UCSD-AML1 (cell line): ENCODE results near the gene SPOCK1.
"Not testable (repeated sequence)": the region's sequence is repeated elsewhere in the genome, so short reads cannot be mapped to it uniquely, and the experiment has no call there.

ENCODE experiments used
- DNase-seq: peaks from one replicate; lab custom pipeline; 2025; ENCODE audit not compliant: unreplicated experiment; lab: John Stamatoyannopoulos, UW

Gene SPOCK1

GRCh38 chr5:137268646-137269045 lies 230.5 kb downstream of the SPOCK1 start:
- no peak for DNase-seq

GRCh38 chr5:137266186-137266585 lies 232.9 kb downstream of the SPOCK1 start:
- DNase-seq = no peak

- no peak for DNase-seq
Measured at GRCh38 chr5:137265457-137265856, 233.7 kb downstream of the SPOCK1 start.

GRCh38 chr5:137264573-137264972 lies 234.6 kb downstream of the SPOCK1 start:
- DNase-seq = no peak

- no peak for DNase-seq
Measured at GRCh38 chr5:137264041-137264440, 235.1 kb downstream of the SPOCK1 start.

GRCh38 chr5:137263371-137264005 lies 235.6 kb downstream of the SPOCK1 start:
- no peak for DNase-seq

GRCh38 chr5:137262818-137263217 lies 236.3 kb downstream of the SPOCK1 start:
- DNase-seq = no peak

GRCh38 chr5:137260820-137261695 lies 238.1 kb downstream of the SPOCK1 start:
- no peak for DNase-seq

GRCh38 chr5:137259115-137259514 lies 240.0 kb downstream of the SPOCK1 start:
- not testable (repeated sequence) for DNase-seq

GRCh38 chr5:137254119-137255090 lies 244.7 kb downstream of the SPOCK1 start:
- DNase-seq = no peak

GRCh38 chr5:137252512-137252911 lies 246.6 kb downstream of the SPOCK1 start:
- DNase-seq = no peak

- no peak for DNase-seq
Measured at GRCh38 chr5:137250421-137250820, 248.7 kb downstream of the SPOCK1 start.

GRCh38 chr5:137248527-137248926 lies 250.6 kb downstream of the SPOCK1 start:
- no peak for DNase-seq

- no peak for DNase-seq
Measured at GRCh38 chr5:137245438-137245837, 253.7 kb downstream of the SPOCK1 start.

GRCh38 chr5:137240285-137240684 lies 258.8 kb downstream of the SPOCK1 start:
- DNase-seq = no peak

- DNase-seq = no peak
Measured at GRCh38 chr5:137236849-137237507, 262.1 kb downstream of the SPOCK1 start.

GRCh38 chr5:137236252-137236651 lies 262.9 kb downstream of the SPOCK1 start:
- DNase-seq = no peak

GRCh38 chr5:137234973-137235943 lies 263.9 kb downstream of the SPOCK1 start:
- DNase-seq = no peak

GRCh38 chr5:137233726-137234125 lies 265.4 kb downstream of the SPOCK1 start:
- no peak for DNase-seq

GRCh38 chr5:137233304-137233703 lies 265.8 kb downstream of the SPOCK1 start:
- DNase-seq = not testable (repeated sequence)
